IgD-negative memory B cell (primary cell): ENCODE results near the gene C8B. TPM values are rescaled to one million over a fixed set of nuclear protein-coding genes. Genes with fewer than 3 reads are reported as not detected.

Experiments
- H3K27ac Mint-ChIP-seq, 3 donors: one replicate each; pipeline ENCODE4 v1.8.0; 2020 to 2022; ENCODE audit warnings: mild to moderate bottlenecking in 3 of 3, mixed read lengths in 3 of 3, moderate library complexity in 1 of 3
- H3K27me3 Mint-ChIP-seq: one replicate; pipeline ENCODE4 v1.8.0; 2021; ENCODE audit warnings: mixed read lengths
- H3K36me3 Mint-ChIP-seq: one replicate; pipeline ENCODE4 v1.8.0; 2020; ENCODE audit warnings: mild to moderate bottlenecking, mixed read lengths
- H3K4me1 Mint-ChIP-seq, 3 donors: one replicate each; pipeline ENCODE4 v1.8.0; 2020 to 2022; ENCODE audit warnings: mixed read lengths in 3 of 3, mild to moderate bottlenecking in 1 of 3
- H3K4me3 Mint-ChIP-seq, 4 donors: one replicate each; pipeline ENCODE4 v1.8.0; 2020 to 2022; ENCODE audit warnings: mild to moderate bottlenecking in 4 of 4, mixed read lengths in 4 of 4, moderate library complexity in 3 of 4
- H3K9me3 Mint-ChIP-seq, 3 donors: one replicate each; pipeline ENCODE4 v1.8.0; 2020 to 2021; ENCODE audit warnings: mixed read lengths in 3 of 3, mild to moderate bottlenecking in 1 of 3
- polyA plus RNA-seq: library from polyadenylated mRNA; unstranded; fragments of 300-500 nt; fragmentation: Illumina TruSeq; gene quantifications from one replicate; pipeline ENCODE4 v1.2.3, GENCODE V29; 2021

The C8B gene
- not detected for polyA plus RNA-seq

DNA sequence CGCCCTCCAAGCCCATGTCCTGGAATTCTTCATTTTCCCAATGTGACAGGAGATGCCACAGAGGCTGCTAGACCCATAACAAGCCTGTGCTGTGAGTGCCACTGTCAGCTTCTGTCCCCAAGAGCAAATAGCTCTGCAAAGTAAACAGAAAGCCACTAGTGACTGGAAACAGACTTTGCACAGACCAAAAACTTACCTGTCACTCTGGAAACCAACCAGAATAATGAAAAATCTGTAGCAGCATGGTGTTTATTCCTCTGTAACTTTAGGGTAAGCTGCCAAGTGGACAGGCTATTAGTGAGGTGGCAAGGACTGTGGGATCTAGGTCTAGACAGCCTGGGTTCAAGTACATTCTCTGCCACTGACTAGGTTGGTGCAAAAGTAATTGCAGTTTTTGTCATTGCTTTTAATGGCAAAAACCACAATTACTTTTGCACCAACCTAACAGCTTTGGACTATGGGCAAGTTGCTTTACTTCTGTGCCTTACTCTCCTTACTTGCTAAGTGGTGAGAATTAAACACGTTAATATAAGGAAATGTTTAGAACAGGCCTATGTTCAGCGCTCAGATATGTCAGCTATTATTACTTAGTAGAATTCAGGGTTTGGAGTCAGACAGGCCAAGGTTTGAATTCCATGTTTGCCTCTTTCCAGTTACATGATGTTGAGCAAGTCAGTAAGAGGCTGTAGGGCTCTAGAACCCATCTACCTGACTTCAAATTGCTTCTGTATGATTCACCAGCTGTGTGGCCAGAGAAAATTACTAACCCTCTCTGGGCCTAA is at the start of gene C8B:
TSS of gene C8B (minus strand) at position 100 of the 782 bp plus-strand sequence. CDS start at position 33, 67 bp downstream.
- Mint-ChIP-seq H3K36me3 (no peaks in the 10 kb centered on the region), H3K4me3 (no peak within 1 kb of the TSS), H3K9me3 (no peaks in the 10 kb centered on the region), H3K27me3 (peaks cover 1% of the 10 kb centered on the region), H3K27ac (no peak within 1 kb of the TSS), H3K4me1 (no peaks in the 10 kb centered on the region)

DNA sequence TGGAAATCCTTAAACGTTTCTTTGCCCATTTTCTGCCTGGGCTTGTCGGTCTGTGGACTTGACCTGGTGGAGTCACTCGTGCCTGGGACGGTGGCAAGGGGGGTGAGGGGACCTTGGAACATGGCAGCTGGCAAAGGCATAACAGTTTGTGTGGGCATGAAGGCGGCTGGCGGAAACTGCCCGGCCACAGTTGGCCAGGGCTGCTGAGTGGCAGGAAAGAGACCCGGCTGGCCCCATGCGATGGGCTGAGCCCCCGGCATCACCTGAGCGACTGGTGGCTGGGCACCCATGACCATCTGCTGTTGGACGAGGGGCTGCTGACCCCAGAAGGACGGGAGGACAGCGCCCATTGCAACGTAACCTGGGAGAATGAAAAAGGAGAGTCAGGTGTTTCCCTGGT is 49.3 kb upstream of the C8B start:
- H3K27me3 Mint-ChIP-seq = peaks cover 2% of the 10 kb centered on the region
- H3K9me3 Mint-ChIP-seq = peaks cover 0 to 2% (median 0%) of the 10 kb centered on the region in 3 donors
- H3K4me1 Mint-ChIP-seq = no peaks in the 10 kb centered on the region
- H3K27ac Mint-ChIP-seq = no peak overlapping the region
- no peak overlapping the region for H3K4me3 Mint-ChIP-seq
- peaks cover 2% of the 10 kb centered on the region for H3K36me3 Mint-ChIP-seq

DNA sequence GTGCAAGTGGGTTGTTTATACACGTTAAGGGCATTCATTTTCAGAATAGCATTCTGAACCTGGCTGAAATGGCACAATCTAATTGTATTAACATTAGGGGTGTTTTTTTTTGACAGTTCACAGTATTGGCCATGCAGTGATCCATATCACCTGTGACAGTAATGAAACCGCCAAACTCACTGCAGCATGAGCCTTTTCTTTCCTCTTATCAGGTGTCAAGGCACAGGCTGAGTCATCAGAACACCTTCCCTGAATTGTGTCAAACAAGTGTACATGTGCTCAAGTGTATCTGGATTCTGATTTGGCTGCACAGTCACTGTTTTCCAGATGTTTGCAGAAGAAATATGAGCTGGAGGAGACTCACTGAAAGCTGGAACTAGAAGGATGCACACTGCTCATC is 47.7 kb upstream of the C8B start:
- Mint-ChIP-seq H3K36me3 (peaks cover 1% of the 10 kb centered on the region), H3K4me1 (no peaks in the 10 kb centered on the region), H3K9me3 (no peaks in the 10 kb centered on the region), H3K27ac (no peak overlapping the region), H3K4me3 (no peak overlapping the region), H3K27me3 (peaks cover 2% of the 10 kb centered on the region)

DNA sequence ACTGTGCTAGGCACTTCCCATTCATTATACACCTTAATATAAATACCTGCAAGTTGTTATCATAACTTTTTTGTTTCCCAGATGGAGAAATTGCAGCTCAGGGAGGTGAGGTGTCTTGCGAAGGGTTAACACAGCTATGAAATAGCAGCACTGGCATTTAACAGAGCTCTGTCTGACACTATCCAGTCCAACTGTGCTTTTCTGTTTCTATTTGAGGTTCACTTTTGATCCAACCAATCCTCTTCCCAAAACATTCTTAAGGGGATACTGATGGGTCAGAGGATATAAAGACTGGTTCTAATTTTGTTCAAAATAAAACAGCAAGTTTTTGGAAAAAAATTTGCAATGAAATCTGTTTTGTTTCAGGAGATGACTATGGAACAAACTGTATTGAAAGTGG is 46.5 kb upstream of the C8B start:
- no peak overlapping the region for H3K27ac Mint-ChIP-seq
- no peaks in the 10 kb centered on the region for H3K9me3 Mint-ChIP-seq
- no peaks in the 10 kb centered on the region for H3K36me3 Mint-ChIP-seq
- H3K4me3 Mint-ChIP-seq = no peak overlapping the region
- no peaks in the 10 kb centered on the region for H3K4me1 Mint-ChIP-seq
- H3K27me3 Mint-ChIP-seq = peaks cover 9% of the 10 kb centered on the region

DNA sequence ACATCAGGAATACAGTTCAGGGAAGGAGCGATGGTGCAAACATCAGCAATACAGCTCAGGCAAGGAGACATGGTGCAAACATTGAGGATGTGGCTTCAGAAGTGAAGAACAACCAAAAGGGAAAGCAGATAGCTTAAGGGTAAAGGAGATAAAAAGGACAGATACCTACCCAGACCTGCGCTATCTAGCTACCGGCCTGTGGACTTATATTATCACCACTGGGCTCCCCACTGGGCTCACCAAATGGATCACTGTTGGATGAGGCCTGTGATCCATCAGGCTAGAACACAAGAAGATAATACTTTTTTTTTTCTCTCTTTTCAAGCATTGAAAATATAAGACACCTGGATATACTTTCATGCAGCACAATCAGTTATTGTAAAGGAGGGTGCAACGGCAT is 44.7 kb upstream of the C8B start:
- Mint-ChIP-seq H3K4me1 (no peaks in the 10 kb centered on the region), H3K4me3 (no peak overlapping the region), H3K27ac (no peak overlapping the region), H3K27me3 (peaks cover 9% of the 10 kb centered on the region), H3K9me3 (no peaks in the 10 kb centered on the region), H3K36me3 (no peaks in the 10 kb centered on the region)

DNA sequence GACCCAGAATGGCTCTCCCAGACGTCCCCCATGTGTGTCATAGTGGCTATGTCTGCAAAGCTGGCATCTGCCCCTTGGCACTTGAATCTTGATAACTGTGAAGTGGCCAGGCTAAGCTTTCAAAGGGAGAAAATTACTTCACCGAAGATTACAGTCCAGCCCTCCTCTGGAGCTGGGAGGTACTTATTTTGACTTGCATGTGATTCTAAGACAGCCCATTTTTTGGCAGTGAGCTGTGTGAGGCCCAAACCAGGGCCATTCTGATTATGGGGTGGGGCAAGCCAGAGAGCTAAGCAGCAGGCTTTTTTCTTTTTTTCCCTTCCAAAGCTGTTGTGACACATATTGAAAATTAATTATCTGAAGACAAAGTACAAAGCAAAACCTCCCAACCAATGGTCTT is 42.1 kb upstream of the C8B start:
- H3K9me3 Mint-ChIP-seq = no peaks in the 10 kb centered on the region

DNA sequence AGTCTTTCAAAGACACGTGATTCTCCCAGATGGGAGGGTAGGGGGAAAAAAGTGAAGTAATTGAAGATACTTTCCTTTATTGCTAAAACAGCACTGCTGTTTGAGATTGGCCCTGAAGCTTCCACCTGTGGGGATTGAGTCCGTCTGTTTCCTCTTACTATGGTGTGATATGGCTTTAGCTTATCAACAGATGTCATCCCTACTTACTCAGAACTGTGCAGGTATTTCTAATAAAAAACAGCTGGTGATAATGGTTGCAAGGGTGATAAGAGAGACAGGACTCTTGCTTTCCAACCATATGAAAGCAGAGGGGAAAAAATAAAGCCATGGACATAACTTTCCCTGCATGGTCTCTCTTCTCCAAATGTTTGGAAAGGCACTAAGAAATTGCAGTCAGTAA is 41.7 kb upstream of the C8B start:
- Mint-ChIP-seq H3K4me1 (no peaks in the 10 kb centered on the region), H3K27me3 (peaks cover 9% of the 10 kb centered on the region), H3K9me3 (no peaks in the 10 kb centered on the region), H3K36me3 (no peaks in the 10 kb centered on the region), H3K4me3 (no peak overlapping the region), H3K27ac (no peak overlapping the region)

More for the DNA sequence above, 42.1 kb upstream of the C8B start:
- Mint-ChIP-seq H3K27me3 (peaks cover 9% of the 10 kb centered on the region), H3K36me3 (no peaks in the 10 kb centered on the region), H3K27ac (no peak overlapping the region), H3K4me1 (no peaks in the 10 kb centered on the region), H3K4me3 (peak overlapping the region in 1 of 4 donors; percentile 67)

DNA sequence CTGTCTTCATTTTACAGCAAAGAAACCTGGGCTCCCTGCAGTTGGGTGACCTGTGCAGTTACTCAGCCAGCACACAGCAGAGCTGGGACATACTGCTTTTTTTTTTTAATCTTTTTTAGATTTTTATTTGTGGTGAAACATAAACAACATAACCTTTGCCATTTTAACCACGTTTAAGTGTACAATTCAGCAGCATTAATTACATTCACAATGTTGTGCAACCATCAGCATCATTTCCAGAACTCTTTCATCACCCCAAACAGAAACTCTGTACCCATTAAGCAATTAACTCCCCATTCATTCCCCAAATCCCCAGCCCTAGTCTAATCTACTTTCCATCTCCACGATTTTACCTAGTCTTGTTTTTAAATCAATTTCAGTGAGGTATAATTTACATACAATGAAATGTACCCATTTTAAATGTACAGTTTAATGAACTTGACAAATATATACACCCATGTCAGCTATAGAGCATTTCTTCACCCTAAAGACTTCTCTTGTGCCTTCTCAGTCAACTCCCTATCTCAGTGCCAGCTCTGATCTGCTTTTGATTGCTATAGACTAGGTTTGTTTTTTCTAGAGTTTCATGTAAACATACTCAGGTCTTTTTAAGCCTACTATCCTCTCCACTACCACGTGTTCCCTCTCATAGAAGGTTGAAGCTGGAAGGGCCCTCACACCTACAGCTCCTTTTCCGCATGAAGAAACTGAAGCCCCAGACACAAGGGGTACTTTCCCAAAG is 37.8 kb upstream of the C8B start:
- Mint-ChIP-seq H3K4me1 (no peaks in the 10 kb centered on the region), H3K9me3 (peaks cover 0 to 2% (median 0%) of the 10 kb centered on the region in 3 donors), H3K27me3 (peaks cover 7% of the 10 kb centered on the region), H3K36me3 (no peaks in the 10 kb centered on the region), H3K4me3 (no peak overlapping the region), H3K27ac (peak overlapping the region in 1 of 3 donors; percentile 10)

DNA sequence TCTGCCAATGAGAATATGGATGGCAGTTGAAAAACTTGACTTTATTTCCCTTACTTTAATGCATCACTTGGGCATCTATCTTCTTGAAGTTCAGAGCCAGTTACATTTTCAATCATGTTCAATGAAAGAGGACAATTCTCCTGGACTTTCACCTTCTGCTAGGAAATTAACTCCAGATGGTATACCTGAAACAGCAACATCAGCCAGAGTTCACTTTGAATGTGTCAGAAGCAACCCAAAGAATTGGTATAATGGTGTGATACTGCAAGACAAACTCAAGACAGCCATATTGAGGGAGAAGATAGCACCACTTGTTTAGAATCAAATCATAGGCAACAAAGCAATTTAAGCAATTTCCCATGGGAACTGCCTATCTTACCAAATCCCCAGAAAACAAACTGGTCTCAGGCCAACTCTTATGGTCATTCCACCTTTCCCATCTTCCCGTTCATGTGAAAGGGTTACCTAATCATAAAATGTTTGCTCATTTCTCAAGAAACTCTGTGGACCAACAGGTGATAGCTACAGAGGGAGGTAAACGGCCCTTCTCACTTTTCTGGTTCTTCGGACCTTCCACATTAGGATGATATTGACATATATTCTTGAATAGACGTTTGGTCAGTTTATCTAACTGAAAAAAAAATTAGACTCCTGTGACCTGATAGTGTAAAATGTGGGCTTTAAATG is 29.7 kb upstream of the C8B start:
- H3K4me1 Mint-ChIP-seq = no peaks in the 10 kb centered on the region
- peaks cover 6% of the 10 kb centered on the region for H3K27me3 Mint-ChIP-seq
- H3K27ac Mint-ChIP-seq = no peak overlapping the region
- H3K9me3 Mint-ChIP-seq = peaks cover 0 to 2% (median 0%) of the 10 kb centered on the region in 3 donors
- H3K36me3 Mint-ChIP-seq = no peaks in the 10 kb centered on the region
- H3K4me3 Mint-ChIP-seq = no peak overlapping the region

DNA sequence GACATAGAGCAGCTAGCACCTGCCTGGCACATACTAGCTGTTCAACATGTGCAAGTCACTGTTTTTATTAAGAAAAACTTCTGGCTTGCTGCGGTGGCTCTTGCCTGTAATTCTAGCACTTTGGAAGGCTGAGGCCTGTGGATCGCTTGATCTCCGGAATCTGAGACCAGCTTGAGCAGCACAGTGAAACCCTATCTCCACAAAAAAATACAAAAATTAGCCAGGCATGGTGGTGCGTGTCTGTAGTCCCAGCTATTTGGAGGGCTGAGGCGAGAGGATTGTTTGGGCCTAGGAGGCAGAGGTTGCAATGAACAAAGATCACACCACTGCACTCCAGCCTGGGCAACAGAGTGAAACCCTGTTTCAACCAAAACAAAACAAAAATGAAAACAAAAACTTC is 27.7 kb upstream of the C8B start:
- Mint-ChIP-seq H3K4me1 (no peaks in the 10 kb centered on the region), H3K9me3 (no peaks in the 10 kb centered on the region), H3K27ac (no peak overlapping the region), H3K27me3 (peaks cover 6% of the 10 kb centered on the region), H3K4me3 (no peak overlapping the region), H3K36me3 (no peaks in the 10 kb centered on the region)

DNA sequence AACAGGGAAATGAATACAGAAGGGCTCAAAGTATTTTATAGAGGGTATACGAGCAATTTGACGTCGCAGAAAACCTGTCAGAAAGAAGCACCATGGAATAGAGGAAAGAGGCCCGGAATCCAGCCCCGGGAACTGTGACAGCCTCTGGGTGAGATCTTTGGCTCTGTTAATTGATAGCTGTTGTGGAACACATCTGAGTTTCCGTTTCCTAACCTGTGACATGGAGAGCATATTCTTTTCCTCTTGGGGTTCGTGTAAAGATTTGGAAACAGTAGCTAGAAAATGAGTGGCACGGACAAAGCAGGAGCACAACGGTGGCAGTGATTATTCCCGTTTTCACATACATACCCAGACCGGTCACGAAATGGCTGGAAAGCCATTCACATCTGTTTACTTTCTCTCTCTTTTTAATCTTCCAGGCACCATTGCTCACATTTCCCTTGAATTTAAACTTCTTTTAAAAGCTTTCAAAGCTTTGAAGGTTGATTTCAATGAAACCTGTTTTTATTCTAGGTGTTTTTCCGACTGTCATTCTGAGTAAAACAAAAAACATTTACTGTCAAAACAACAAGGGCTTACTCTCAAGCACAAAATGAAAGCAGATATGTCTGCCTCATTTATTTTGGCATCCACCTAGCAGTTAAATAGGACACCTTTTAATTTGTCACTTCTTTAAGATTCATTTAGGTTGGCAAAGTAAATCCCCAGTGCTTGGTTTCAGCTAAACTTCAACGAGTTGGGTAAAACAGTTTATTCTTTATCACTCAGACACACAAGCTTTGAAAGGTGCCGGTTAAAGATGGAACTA is 26.7 kb upstream of the C8B start:
- H3K4me1 Mint-ChIP-seq = no peaks in the 10 kb centered on the region
- H3K27ac Mint-ChIP-seq = no peak overlapping the region
- H3K4me3 Mint-ChIP-seq = no peak overlapping the region

DNA sequence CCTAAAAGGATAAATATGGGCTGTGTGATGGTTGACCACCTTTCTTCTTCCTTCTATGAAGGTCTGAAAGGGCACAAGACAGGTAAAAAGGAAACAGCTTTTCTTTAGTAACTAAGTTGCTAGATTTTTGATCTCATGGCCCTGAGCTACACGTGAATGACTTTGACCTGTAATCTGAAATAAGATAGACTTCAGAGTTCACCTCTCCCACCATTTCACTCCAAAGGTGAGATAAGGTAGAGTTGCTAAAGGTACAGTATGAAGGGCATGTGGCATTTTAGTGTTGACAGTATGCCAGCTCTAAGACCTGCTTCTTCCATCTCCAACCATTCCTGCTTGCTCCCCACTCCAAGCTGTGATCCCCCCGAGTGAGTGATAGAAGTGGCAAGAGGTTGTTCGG is 25.8 kb upstream of the C8B start:
- Mint-ChIP-seq H3K36me3 (no peaks in the 10 kb centered on the region), H3K4me3 (no peak overlapping the region), H3K27me3 (peaks cover 6% of the 10 kb centered on the region), H3K4me1 (no peaks in the 10 kb centered on the region), H3K27ac (no peak overlapping the region), H3K9me3 (no peaks in the 10 kb centered on the region)

More for the DNA sequence above, 26.7 kb upstream of the C8B start:
- H3K9me3 Mint-ChIP-seq = no peaks in the 10 kb centered on the region
- H3K36me3 Mint-ChIP-seq = no peaks in the 10 kb centered on the region
- H3K27me3 Mint-ChIP-seq = peaks cover 6% of the 10 kb centered on the region

DNA sequence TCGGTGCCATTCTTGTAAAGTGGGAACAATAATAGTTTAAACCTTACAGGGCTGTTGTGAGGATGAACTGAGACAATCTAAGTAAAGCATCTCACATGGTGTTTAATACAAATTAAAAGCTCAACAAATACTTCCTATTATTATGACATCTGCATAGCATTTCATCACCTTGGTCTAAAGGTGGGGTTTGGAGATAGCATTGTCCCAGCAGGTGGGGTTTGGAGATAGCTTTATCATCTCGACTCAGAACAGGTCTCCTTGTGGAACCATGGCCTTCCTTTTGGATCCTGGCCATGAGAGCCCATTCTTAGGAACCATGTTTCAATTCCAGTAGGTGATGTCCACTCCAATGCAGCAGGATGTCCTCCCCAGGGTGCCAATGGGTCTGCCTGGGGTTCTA is 20.6 kb upstream of the C8B start:
- H3K4me1 Mint-ChIP-seq = no peaks in the 10 kb centered on the region
- H3K36me3 Mint-ChIP-seq = no peaks in the 10 kb centered on the region
- peaks cover 0 to 2% (median 0%) of the 10 kb centered on the region in 3 donors for H3K9me3 Mint-ChIP-seq
- no peaks in the 10 kb centered on the region for H3K27me3 Mint-ChIP-seq
- H3K4me3 Mint-ChIP-seq = no peak overlapping the region
- no peak overlapping the region for H3K27ac Mint-ChIP-seq

DNA sequence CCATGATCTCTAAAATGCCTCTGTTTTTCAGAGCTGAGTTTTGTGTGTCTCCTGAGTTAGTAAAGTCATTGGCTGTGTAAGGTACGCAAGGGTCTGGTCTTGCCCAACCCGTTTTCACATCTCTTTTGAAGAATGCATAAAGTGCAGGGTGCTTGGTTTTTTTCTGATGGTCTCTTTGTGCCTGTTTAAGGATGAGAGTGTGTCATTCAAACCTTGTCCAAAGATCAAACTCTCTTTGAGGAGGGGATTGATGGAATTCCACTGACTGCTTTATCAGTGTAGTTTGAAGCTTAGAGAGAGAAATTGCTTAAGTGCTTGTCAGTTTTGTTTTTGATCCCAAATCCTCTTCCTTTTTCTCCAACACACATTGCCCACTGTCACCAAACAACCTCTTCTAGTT is 20.0 kb upstream of the C8B start:
- Mint-ChIP-seq H3K27ac (no peak overlapping the region), H3K4me1 (no peaks in the 10 kb centered on the region), H3K36me3 (peaks cover under 1% of the 10 kb centered on the region), H3K9me3 (peaks cover 0 to 4% (median 0%) of the 10 kb centered on the region in 3 donors), H3K4me3 (no peak overlapping the region), H3K27me3 (peaks cover under 1% of the 10 kb centered on the region)

DNA sequence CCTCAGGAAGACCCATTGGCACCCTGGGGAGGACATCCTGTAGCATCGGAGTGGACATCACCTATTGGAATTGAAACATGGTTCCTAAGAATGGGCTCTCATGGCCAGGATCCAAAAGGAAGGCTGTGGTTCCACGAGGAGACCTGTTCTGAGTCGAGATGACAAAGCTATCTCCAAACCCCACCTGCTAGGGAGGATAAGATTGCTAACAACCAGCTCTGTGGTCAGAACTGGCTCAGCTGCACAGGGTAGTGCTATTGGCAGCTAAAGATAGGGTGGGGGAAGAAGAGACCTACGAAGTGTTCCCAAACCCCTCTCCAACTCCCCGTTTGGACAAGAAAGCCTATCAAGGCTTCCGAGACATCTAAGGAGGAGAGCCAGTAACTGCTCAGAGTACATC is 17.7 kb upstream of the C8B start:
- no peak overlapping the region for H3K4me3 Mint-ChIP-seq
- H3K4me1 Mint-ChIP-seq = no peaks in the 10 kb centered on the region
- peaks cover 0 to 6% (median 0%) of the 10 kb centered on the region in 3 donors for H3K9me3 Mint-ChIP-seq
- H3K36me3 Mint-ChIP-seq = peaks cover 1% of the 10 kb centered on the region
- no peak overlapping the region for H3K27ac Mint-ChIP-seq
- H3K27me3 Mint-ChIP-seq = peaks cover 3% of the 10 kb centered on the region
